Pons (tissue), 1 donor: ENCODE data around the gene ABCA13.
A peak's percentile ranks its signal among the peaks of the same experiment; 100 is the strongest.

Source experiments
- DNase-seq: peaks from one replicate; pipeline ENCODE4 v3.0.0-alpha.2; 2016; ENCODE audit warnings: low spot score

The ABCA13 gene

GRCh38 chr7:48428091-48428684 lies 256.9 kb downstream of the ABCA13 start:
- DNase-seq = no peak

- DNase-seq = no peak
These were observed 257.9 kb downstream of the ABCA13 start for GRCh38 chr7:48429117-48429516.

DNA sequence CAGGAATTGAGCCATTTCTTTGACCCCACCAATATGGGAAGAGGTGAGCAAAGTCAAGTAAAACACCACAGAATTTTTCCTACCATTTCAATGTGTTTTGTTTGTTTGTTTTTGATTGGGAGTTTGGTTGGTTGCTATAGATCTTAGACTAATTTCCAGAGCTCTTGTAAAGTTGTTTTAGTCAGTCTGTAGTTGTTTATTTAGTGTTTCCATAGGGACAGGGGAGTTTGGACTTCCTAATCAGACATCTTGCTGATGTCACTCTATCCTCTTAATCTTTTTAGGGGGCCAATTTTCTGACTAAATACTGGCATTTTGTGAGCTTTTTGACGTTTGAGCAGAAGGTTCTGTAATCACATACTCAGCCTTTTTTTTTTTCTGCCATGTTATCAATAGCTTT lies 266.9 kb downstream of the ABCA13 start:
- no peak for DNase-seq

DNA sequence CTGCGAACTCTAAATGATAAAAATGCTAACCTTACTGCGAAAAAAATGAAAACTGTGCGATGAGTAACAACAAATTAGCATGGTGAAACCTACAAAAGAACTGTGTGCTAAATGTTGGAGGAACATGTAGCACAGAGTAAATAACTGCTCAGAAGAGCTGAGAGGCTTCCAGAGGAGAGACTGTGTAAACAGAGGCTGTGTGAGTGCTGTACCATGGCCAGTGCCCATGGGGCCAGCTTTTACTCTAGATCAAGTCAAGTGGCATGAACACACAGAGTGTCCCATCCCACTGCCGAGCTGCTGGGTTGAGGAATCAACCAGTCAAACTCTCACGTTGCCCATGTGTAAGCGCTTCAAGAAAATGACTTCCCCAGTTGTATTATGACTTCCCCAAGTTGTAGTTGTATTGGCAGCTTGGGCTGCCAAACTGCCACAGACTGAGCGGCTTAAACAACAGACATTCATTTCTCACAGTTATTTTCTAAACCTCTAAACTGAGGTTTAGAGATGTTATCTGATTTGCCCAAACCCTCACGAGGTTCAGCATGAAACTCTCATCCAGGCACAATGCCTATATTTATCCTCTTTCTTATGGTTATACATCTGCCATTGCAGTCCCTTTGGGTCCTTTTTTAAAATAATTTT lies 270.7 kb downstream of the ABCA13 start:
- no peak for DNase-seq

DNA sequence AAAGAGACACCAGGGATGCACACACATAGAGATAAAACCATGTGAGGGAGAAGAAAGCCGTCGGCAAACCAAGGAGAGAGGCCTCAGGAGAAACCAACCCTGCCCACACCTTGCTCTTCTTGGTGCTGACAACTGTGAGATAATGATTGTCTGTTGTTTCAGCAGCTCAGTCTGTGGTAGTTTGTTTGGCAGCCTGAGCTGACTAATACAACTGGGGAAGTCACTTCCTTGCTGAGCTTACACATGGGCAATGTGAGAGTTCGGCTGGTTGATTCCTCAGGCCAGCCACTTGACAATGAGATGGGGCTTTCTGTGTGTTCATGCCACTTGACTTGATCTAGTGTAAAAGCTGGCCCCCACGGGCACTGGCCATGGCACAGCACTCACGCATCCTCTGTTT lies 271.8 kb downstream of the ABCA13 start:
- no peak for DNase-seq

DNA sequence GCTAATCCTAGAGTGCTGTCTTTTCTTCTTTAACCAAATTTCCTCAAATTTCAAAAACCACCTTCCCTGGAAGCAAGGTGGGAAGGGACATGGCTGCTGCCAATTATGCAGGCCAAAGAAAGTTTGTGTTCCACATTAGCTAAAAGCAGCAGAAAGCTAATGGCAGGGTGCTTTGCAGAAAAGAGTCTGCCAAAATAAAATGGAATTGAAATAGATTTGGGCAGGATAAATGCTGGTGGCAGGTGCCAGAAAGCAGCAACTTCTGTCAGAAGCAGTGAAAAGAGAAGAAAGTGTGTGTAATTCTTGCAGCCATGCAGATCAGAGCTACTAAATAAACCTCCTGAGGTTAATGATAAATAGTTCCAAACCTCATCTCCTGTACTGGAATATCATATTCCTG lies 275.5 kb downstream of the ABCA13 start:
- no peak for DNase-seq

- DNase-seq = no peak
These were observed 281.0 kb downstream of the ABCA13 start for GRCh38 chr7:48452218-48452617.

GRCh38 chr7:48454750-48455192 lies 283.5 kb downstream of the ABCA13 start:
- no peak for DNase-seq

DNA sequence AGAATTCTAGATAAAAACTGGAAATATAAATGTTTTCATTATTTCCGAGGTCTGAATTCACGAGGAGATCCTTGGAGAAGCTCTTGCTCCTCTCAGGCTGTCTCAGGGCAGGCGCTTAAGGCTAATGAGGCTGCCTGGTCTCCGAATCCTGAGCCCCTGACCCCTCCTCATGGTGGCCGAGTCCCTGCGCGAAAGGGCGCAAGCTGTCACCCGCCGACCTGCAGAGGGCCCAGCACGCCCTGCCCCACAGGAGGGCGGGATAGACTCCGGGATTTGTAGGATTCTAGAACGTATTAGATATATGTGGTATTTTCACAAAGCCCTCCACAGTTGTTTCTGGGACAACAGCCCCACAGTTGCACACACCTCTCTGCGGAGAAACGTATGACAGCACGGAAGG lies 284.1 kb downstream of the ABCA13 start:
- no peak for DNase-seq

GRCh38 chr7:48458701-48459524 lies 287.7 kb downstream of the ABCA13 start:
- DNase-seq = no peak

- no peak for DNase-seq
These were observed 295.5 kb downstream of the ABCA13 start for GRCh38 chr7:48466713-48467112.

GRCh38 chr7:48471196-48471595 lies 299.9 kb downstream of the ABCA13 start:
- DNase-seq = no peak

DNA sequence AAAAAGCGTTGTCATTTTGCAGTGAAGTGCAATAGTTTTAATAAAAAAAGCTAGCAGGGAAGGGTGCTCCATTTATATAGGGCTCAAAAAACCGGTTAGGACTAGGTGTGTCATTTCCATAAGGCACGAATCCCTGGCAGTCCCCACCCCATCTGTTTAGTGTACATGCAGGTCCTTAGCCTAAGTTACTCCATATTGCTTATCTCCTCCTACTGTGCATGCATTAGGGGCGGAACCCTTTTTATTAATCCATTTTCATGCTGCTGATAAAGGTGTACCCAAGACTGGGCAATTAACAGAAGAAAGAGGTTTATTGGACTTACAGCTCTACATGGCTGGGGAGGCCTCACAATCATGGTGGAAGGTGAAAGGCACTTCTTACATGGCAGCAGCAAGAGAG lies 301.4 kb downstream of the ABCA13 start:
- no peak for DNase-seq

- DNase-seq = no peak
These were observed 302.1 kb downstream of the ABCA13 start for GRCh38 chr7:48473205-48473865.

- DNase-seq = no peak
These were observed 310.0 kb downstream of the ABCA13 start for GRCh38 chr7:48481235-48481634.

- DNase-seq = no peak
These were observed 326.3 kb downstream of the ABCA13 start for GRCh38 chr7:48497521-48497920.

- no peak for DNase-seq
These were observed 330.8 kb downstream of the ABCA13 start for GRCh38 chr7:48502021-48502420.

DNA sequence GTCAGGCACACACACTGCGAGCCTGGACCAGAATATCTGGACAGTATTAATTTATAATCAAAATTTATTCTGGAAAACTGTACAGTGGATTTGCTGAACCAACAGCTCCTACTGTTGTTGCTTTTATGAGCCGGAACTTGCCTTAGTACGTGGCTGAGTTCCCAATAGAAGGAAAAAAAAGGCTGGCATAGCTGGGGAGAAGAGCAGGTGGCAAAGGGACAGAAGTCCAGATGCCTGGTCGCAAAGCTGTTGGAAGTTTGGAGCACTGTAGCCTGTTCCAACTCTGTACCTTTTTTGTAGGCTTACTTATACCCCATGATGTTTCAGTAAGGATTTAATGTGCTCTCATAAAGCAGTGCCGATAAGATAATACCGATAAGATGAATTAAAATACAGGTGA lies 333.8 kb downstream of the ABCA13 start:
- DNase-seq = no peak

DNA sequence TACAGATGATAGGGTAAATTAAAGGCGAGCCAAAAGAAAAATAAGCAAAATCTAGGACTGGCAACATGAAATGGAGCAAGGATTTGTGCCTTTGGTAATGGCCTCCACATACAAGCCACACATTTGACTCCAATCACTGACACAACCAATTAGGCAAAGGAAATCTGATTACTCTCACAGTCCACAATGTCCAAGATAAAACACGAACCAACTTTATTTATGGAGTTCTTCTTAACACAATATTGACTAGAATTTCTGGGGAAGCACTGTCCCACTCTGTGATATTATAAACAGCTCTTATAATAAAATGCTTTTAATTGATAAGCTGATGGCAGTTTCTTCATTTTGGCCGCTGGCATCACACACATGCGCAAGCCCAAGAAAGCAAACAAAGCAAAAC lies 334.2 kb downstream of the ABCA13 start:
- no peak for DNase-seq

GRCh38 chr7:48506569-48506968 lies 335.3 kb downstream of the ABCA13 start:
- DNase-seq = no peak

DNA sequence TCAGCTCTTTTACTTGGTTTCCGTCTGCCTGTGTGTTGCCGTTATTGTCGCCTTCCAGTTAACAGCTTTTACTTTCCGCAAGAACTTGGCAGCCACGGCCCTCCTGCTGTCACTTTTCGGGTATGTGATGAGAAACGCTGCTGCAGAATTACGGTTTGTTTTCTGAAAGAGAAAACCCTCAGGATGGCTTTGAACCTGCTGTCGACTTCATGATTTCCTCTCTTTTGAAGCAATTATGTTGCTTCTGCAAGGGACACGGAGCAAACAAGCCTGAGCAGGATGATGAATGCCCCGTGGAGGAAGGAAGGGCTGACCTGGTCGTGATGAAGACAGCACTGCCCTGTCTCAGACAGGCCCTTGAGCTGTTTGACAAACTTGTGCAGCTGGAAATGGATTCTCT lies 339.8 kb downstream of the ABCA13 start:
- no peak for DNase-seq

DNA sequence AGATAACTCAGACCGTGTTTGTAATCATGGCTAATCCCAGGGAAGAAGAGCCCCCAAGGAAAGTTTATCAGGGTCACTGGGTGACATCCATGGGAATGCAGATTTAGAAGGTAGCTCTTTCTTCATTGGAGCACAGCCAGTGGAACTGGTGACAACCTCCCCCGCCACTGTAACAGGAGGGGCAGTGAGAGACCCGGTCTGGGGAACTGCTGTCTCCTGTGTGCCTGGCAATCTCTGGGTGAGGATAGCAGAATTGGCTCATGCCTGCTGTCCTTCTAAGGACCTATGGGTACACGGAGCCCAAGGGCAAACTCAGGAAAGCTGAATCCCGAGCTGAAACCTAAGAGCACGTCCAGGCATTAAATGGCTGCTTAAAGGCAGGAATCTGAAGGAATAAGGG lies 341.6 kb downstream of the ABCA13 start:
- DNase-seq = no peak

- peak; percentile 14 for DNase-seq
These were observed 343.9 kb downstream of the ABCA13 start for GRCh38 chr7:48515171-48515570.
